NCI-H1048 (cell line): ENCODE data around the gene PGM5.

Source experiments
- DNase-seq: peaks from one replicate; lab custom pipeline; 2025; lab: John Stamatoyannopoulos, UW

The PGM5 gene

GRCh38 chr9:68495247-68495646, 138.8 kb downstream of the PGM5 start:
- no peak for DNase-seq

- DNase-seq: no peak
These were observed 139.9 kb downstream of the PGM5 start for GRCh38 chr9:68496356-68496755.

GRCh38 chr9:68497629-68498028, 141.2 kb downstream of the PGM5 start:
- DNase-seq: no peak

GRCh38 chr9:68498816-68499215, 142.4 kb downstream of the PGM5 start:
- DNase-seq: no peak

GRCh38 chr9:68500457-68501381, 144.3 kb downstream of the PGM5 start:
- DNase-seq: no peak

GRCh38 chr9:68502279-68502678, 145.9 kb downstream of the PGM5 start:
- DNase-seq: no peak

GRCh38 chr9:68505681-68506409, 149.4 kb downstream of the PGM5 start:
- no peak for DNase-seq

GRCh38 chr9:68506551-68506950, 150.1 kb downstream of the PGM5 start:
- no peak for DNase-seq

GRCh38 chr9:68507130-68507805, 150.9 kb downstream of the PGM5 start:
- no peak for DNase-seq

- DNase-seq: no peak
These were observed 151.4 kb downstream of the PGM5 start for GRCh38 chr9:68507806-68508145.

GRCh38 chr9:68508547-68508946, 152.1 kb downstream of the PGM5 start:
- DNase-seq: no peak

GRCh38 chr9:68509689-68510088, 153.3 kb downstream of the PGM5 start:
- no peak for DNase-seq

GRCh38 chr9:68513385-68513784, 157.0 kb downstream of the PGM5 start:
- DNase-seq: no peak

- DNase-seq: no peak
These were observed 157.6 kb downstream of the PGM5 start for GRCh38 chr9:68513981-68514380.

- DNase-seq: no peak
These were observed 159.1 kb downstream of the PGM5 start for GRCh38 chr9:68515326-68516017.

- no peak for DNase-seq
These were observed 165.7 kb downstream of the PGM5 start for GRCh38 chr9:68522131-68522530.

- peak; percentile 34 for DNase-seq
These were observed 166.5 kb downstream of the PGM5 start for GRCh38 chr9:68522954-68523353.

GRCh38 chr9:68523367-68523936, 167.0 kb downstream of the PGM5 start:
- DNase-seq: peak; percentile 84

GRCh38 chr9:68530618-68531017, 174.2 kb downstream of the PGM5 start:
- no peak for DNase-seq

- DNase-seq: no peak
These were observed 175.7 kb downstream of the PGM5 start for GRCh38 chr9:68532131-68532530.

- DNase-seq: no peak
These were observed 177.3 kb downstream of the PGM5 start for GRCh38 chr9:68533678-68534077.
